Fibroblast of lung (primary cell): ENCODE data around the gene TMTC3.

ENCODE experiments used
- EZH2 ChIP-seq: IDR thresholded peaks from 2 replicates; pipeline ENCODE4 v1.5.1; 2012; ENCODE audit warnings: low read length, control low read depth, mild to moderate bottlenecking; ENCODE audit errors: missing control alignments
- TF ChIP-seq, protein P1 (sequence below), 2 donors: IDR thresholded peaks in 1 of 2; conservative IDR thresholded peaks in 1 of 2; 1 replicate in 1 of 2; 2 replicates in 1 of 2; pipeline ENCODE4 v1.5.1; 2011 to 2012; ENCODE audit warnings: low read length in 2 of 2, control low read depth in 1 of 2, inconsistent platforms in 1 of 2, low read depth in 1 of 2, mild to moderate bottlenecking in 1 of 2

DNA sequence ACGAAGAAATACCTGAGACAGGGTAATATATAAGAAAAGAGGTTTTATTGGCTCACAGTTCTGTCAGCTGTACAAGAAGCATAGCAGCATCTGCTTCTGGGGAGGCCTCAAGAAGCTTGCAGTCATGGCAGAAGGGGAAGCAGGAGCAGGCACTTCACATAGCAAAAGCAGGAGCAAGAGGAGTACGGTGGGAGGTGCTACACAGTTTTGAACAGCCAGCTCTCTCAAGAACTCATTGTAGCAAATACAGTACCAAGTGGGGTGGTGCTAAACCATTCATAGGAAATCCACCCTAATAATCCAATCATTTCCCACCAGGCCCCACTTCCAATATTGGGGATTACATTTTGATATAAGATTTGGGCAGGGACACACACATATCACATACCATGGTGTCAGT is 8.0 kb downstream of the TMTC3 start:
- no peak for TF ChIP-seq EZH2
- TF ChIP-seq, protein P1, sequence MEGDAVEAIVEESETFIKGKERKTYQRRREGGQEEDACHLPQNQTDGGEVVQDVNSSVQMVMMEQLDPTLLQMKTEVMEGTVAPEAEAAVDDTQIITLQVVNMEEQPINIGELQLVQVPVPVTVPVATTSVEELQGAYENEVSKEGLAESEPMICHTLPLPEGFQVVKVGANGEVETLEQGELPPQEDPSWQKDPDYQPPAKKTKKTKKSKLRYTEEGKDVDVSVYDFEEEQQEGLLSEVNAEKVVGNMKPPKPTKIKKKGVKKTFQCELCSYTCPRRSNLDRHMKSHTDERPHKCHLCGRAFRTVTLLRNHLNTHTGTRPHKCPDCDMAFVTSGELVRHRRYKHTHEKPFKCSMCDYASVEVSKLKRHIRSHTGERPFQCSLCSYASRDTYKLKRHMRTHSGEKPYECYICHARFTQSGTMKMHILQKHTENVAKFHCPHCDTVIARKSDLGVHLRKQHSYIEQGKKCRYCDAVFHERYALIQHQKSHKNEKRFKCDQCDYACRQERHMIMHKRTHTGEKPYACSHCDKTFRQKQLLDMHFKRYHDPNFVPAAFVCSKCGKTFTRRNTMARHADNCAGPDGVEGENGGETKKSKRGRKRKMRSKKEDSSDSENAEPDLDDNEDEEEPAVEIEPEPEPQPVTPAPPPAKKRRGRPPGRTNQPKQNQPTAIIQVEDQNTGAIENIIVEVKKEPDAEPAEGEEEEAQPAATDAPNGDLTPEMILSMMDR (conservative IDR thresholded peaks at IDR 0.05 in 1 of 2, IDR thresholded peaks at IDR 0.05 in 1 of 2; ENCODE audit: low read depth in 1 of 2, low read length in 2 of 2) = no peak
